Measurements from ENCODE around the gene CSPG4.
"Not testable (repeated sequence)": the region's sequence is repeated elsewhere in the genome, so short reads cannot be mapped to it uniquely, and the experiment has no call there.

GRCh38 chr15:75710874-75711273 lies 1.8 kb downstream of the CSPG4 start:
- TF ChIP-seq CEBPB (IDR thresholded peaks at IDR 0.05; ENCODE audit: low read depth, low read length); BHLHE40 (IDR thresholded peaks at IDR 0.05; ENCODE audit: low read depth, low read length); MAZ (IDR thresholded peaks at IDR 0.05; ENCODE audit: borderline replicate concordance, low read depth, low read length): not testable (repeated sequence)
- TF ChIP-seq, protein P1, sequence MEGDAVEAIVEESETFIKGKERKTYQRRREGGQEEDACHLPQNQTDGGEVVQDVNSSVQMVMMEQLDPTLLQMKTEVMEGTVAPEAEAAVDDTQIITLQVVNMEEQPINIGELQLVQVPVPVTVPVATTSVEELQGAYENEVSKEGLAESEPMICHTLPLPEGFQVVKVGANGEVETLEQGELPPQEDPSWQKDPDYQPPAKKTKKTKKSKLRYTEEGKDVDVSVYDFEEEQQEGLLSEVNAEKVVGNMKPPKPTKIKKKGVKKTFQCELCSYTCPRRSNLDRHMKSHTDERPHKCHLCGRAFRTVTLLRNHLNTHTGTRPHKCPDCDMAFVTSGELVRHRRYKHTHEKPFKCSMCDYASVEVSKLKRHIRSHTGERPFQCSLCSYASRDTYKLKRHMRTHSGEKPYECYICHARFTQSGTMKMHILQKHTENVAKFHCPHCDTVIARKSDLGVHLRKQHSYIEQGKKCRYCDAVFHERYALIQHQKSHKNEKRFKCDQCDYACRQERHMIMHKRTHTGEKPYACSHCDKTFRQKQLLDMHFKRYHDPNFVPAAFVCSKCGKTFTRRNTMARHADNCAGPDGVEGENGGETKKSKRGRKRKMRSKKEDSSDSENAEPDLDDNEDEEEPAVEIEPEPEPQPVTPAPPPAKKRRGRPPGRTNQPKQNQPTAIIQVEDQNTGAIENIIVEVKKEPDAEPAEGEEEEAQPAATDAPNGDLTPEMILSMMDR (conservative IDR thresholded peaks at IDR 0.05; ENCODE audit: low read depth, low read length): not testable (repeated sequence)

Measured in IMR-90 (cell line).